ENCODE measurements around the gene LARP6.
"Not testable (repeated sequence)": the region's sequence is repeated elsewhere in the genome, so short reads cannot be mapped to it uniquely, and the experiment has no call there.

Gene LARP6

DNA sequence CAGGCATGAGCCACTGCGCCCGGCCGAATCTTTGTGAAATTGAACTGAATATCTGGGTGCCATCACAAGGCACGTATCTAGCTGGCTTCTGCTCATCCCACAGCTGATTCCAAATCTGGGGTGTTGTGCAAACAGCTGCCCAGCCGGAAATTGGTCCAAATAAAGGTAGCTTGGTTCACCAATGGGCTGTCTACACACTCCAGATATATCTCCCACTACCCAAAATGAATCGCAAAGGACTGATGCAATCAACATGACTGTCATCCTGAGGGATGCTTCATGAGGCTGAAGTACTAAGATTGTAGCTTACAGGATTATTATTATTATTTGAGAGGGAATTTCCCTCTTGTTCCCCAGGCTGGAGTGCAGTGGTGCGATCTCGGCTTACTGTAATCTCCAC lies 28.1 kb downstream of the LARP6 start:
- in situ Hi-C loops (cut with HindIII; ENCODE audit: low pct_ligation_motif_present, low sequenced_read_pairs) = no loop called here
- H3K27me3 ChIP-seq (replicated peaks) = no peaks in the 10 kb centered on the region
- peaks cover 3% of the 10 kb centered on the region for H3K36me3 ChIP-seq (replicated peaks)
- no peak overlapping the region for H3K4me3 ChIP-seq (ENCODE audit: low read depth, low read length)
- DNase-seq = no peak
- no peak overlapping the region for H3K27ac ChIP-seq
- TF ChIP-seq, protein P1, sequence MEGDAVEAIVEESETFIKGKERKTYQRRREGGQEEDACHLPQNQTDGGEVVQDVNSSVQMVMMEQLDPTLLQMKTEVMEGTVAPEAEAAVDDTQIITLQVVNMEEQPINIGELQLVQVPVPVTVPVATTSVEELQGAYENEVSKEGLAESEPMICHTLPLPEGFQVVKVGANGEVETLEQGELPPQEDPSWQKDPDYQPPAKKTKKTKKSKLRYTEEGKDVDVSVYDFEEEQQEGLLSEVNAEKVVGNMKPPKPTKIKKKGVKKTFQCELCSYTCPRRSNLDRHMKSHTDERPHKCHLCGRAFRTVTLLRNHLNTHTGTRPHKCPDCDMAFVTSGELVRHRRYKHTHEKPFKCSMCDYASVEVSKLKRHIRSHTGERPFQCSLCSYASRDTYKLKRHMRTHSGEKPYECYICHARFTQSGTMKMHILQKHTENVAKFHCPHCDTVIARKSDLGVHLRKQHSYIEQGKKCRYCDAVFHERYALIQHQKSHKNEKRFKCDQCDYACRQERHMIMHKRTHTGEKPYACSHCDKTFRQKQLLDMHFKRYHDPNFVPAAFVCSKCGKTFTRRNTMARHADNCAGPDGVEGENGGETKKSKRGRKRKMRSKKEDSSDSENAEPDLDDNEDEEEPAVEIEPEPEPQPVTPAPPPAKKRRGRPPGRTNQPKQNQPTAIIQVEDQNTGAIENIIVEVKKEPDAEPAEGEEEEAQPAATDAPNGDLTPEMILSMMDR (IDR thresholded peaks at IDR 0.05; ENCODE audit: low read depth, low read length, missing control alignments) = no peak

DNA sequence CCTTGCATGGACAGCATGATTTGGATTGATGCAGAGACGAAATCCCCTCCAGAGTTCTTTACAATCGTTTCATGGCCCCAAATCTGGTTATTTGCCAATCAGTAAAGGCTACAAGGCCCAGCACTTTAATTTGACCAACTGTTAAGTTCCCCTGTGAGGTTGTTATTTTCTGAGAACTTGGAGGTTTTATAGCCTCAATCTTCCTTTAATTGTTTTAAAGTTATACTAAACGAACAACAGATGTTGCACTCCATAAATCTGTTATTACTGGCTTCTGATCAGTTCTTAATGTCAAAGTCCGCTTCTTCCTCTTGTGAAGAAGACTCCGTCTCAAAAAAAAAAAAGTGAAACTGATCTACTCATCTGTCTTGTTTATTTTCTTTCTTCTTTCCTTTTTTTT lies 30.8 kb downstream of the LARP6 start:
- H3K27ac ChIP-seq = no peak overlapping the region
- no peak overlapping the region for H3K4me3 ChIP-seq (ENCODE audit: low read depth, low read length)
- no peaks in the 10 kb centered on the region for H3K36me3 ChIP-seq (replicated peaks)
- TF ChIP-seq, protein P1 (IDR thresholded peaks at IDR 0.05; ENCODE audit: low read depth, low read length, missing control alignments) = no peak
- H3K27me3 ChIP-seq (replicated peaks) = no peaks in the 10 kb centered on the region
- no peak for DNase-seq
- in situ Hi-C loops (cut with HindIII; ENCODE audit: low pct_ligation_motif_present, low sequenced_read_pairs) = no loop called here

DNA sequence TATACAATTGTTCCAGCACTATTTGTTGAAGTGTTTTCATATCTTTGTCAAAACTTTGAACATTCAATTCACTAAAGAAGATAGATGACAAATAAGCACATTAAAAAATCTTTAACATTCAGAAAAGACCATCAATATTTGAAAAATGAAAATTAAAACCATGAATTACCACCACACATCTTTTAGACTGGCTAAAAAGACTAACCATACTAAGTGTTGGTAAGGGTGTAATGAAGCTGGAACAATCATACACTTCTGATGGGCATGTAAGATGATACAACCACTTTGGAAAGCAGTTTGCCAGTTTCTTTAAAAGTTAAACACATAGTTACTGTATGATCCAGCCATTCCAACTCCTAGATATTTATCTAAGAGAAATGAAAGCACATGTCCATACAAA lies 33.7 kb downstream of the LARP6 start:
- TF ChIP-seq, protein P1 (IDR thresholded peaks at IDR 0.05; ENCODE audit: low read depth, low read length, missing control alignments) = no peak
- Histone ChIP-seq H3K4me3 (ENCODE audit: low read depth, low read length) (no peak overlapping the region), H3K27me3 (replicated peaks) (no peaks in the 10 kb centered on the region), H3K36me3 (replicated peaks) (no peaks in the 10 kb centered on the region), H3K27ac (no peak overlapping the region)
- in situ Hi-C loops (cut with HindIII; ENCODE audit: low pct_ligation_motif_present, low sequenced_read_pairs) = no loop called here
- no peak for DNase-seq

DNA sequence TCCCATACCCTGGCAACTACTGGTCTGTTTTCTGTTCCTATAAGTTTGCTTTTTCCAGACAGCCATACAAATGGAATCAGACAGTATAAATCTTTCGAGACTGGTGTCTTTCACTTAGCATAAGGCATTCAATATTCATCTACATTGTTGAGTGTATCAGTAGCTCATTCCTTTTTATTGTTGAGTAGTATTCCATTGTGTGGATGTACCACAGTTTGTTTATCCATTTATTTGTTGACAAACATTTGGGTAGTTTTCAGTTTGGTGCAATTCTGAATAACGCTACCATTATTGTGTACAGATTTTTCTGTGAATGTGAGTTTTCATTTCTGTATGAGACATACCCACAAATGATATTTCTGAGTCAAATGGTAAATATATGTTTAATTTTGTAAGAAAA lies 35.4 kb downstream of the LARP6 start:
- H3K36me3 ChIP-seq (replicated peaks) = no peaks in the 10 kb centered on the region
- no peaks in the 10 kb centered on the region for H3K27me3 ChIP-seq (replicated peaks)
- H3K4me3 ChIP-seq (ENCODE audit: low read depth, low read length) = no peak overlapping the region
- TF ChIP-seq, protein P1 (IDR thresholded peaks at IDR 0.05; ENCODE audit: low read depth, low read length, missing control alignments) = no peak
- in situ Hi-C loops (cut with HindIII; ENCODE audit: low pct_ligation_motif_present, low sequenced_read_pairs) = no loop called here
- H3K27ac ChIP-seq = no peak overlapping the region
- DNase-seq = no peak

DNA sequence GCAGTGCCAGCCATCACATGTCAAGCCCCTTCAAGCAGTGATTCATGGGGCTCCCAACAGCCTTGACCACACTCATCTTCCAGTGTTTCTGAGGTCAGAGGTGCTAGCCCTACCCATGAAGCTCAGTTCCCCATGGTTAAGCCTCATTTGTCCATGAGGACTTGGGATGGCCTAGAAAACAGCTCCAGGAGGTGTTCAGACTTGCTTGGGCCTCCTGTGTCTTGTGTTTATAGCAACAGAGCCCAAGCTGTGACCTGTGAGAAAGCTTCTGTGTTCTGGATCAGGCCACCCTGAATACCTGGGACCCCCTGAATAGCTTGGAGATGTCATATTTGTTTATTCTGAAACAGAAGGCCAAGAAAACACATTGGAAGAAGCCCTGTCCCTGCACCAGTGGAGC lies 36.7 kb downstream of the LARP6 start:
- H3K27me3 ChIP-seq (replicated peaks) = no peaks in the 10 kb centered on the region
- no peak for DNase-seq
- H3K4me3 ChIP-seq (ENCODE audit: low read depth, low read length) = no peak overlapping the region
- no peaks in the 10 kb centered on the region for H3K36me3 ChIP-seq (replicated peaks)
- in situ Hi-C loops (cut with HindIII; ENCODE audit: low pct_ligation_motif_present, low sequenced_read_pairs) = no loop called here
- TF ChIP-seq, protein P1 (IDR thresholded peaks at IDR 0.05; ENCODE audit: low read depth, low read length, missing control alignments) = no peak
- H3K27ac ChIP-seq = no peak overlapping the region

DNA sequence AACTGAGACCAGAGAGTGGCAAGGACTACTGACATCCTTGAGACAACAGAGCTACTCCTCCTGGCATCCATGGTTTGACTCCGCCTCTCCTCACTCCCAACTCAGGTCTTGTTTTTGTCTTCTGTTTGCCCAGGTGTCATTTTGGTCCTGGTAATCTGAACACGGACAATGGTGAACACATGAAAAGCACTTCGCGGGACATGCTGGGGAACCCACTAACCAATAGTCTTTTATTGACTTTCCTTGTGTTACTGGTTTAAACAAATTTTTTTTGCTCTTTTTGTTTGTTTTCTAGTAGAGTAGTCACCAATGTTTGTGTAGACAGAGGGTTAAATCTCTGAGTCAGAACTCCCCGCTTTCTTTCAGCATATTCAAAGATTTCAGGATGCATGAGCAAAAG lies 38.4 kb downstream of the LARP6 start:
- DNase-seq = no peak
- no peaks in the 10 kb centered on the region for H3K36me3 ChIP-seq (replicated peaks)
- H3K27me3 ChIP-seq (replicated peaks) = no peaks in the 10 kb centered on the region
- in situ Hi-C loops (cut with HindIII; ENCODE audit: low pct_ligation_motif_present, low sequenced_read_pairs) = no loop called here
- H3K4me3 ChIP-seq (ENCODE audit: low read depth, low read length) = no peak overlapping the region
- TF ChIP-seq, protein P1 (IDR thresholded peaks at IDR 0.05; ENCODE audit: low read depth, low read length, missing control alignments) = no peak
- no peak overlapping the region for H3K27ac ChIP-seq

DNA sequence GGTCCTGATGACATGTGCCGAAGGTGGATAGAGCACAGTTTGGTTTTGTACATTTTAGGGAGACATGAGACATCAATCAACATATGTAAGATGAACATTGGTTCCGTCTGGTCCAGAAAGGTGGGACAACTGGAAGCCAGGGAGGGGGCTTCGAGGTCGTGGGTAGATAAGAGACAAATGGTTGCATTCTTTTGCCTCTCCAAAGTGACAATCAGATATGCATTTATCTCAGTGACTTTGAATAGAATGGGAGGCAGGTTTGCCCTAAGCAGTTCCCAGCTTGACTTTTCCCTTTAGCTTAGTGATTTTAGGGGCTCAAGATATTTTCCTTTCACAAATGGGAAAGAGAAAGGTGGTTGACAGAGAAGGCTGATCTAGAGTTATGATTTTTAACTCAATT lies 38.9 kb downstream of the LARP6 start:
- DNase-seq; in situ Hi-C loops (cut with HindIII; ENCODE audit: low pct_ligation_motif_present, low sequenced_read_pairs); H3K36me3 ChIP-seq (replicated peaks): not testable (repeated sequence)

More for the DNA sequence above, 38.9 kb downstream of the LARP6 start:
- H3K27ac ChIP-seq; H3K27me3 ChIP-seq (replicated peaks); H3K4me3 ChIP-seq (ENCODE audit: low read depth, low read length): not testable (repeated sequence)
